ENCODE data around the gene UBL4A. TPM values are rescaled to one million over a fixed set of nuclear protein-coding genes. Genes with fewer than 3 reads are reported as not detected.
A peak's percentile ranks its signal among the peaks of the same experiment; 100 is the strongest.

Gene UBL4A
- total RNA-seq, 1 experiment from 2014 or later: 39.1 TPM

DNA sequence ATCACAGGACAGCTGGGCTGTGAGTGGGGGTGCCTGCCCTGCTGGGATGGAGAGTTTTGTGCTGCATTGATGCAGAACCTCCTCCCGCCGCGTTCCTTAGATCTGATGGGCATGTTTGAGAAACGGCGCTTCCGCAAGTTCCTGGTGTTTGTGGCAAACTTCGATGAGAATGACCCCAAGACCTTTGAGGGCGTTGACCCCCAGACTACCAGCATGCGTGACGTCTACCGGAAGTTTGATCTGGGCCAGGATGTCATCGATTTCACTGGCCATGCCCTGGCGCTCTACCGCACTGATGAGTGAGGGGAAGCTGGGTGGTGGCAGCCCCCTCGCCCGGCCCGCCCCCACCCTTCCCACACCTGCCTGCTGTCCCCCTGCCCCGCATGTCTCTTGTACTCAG lies 46.6 kb downstream of the UBL4A start:
- H3K4me3 ChIP-seq: no peak overlapping the region
- peaks cover 17% of the 10 kb centered on the region for H3K4me1 ChIP-seq (replicated peaks)
- H3K27ac ChIP-seq: no peak overlapping the region
- no peaks in the 10 kb centered on the region for H3K27me3 ChIP-seq (replicated peaks)
- H3K9me3 ChIP-seq (replicated peaks): no peaks in the 10 kb centered on the region
- H3K36me3 ChIP-seq: peaks cover 53% of the 10 kb centered on the region
- no peak for DNase-seq (ENCODE audit: low read depth in 1 of 2, low spot score in 2 of 2)

DNA sequence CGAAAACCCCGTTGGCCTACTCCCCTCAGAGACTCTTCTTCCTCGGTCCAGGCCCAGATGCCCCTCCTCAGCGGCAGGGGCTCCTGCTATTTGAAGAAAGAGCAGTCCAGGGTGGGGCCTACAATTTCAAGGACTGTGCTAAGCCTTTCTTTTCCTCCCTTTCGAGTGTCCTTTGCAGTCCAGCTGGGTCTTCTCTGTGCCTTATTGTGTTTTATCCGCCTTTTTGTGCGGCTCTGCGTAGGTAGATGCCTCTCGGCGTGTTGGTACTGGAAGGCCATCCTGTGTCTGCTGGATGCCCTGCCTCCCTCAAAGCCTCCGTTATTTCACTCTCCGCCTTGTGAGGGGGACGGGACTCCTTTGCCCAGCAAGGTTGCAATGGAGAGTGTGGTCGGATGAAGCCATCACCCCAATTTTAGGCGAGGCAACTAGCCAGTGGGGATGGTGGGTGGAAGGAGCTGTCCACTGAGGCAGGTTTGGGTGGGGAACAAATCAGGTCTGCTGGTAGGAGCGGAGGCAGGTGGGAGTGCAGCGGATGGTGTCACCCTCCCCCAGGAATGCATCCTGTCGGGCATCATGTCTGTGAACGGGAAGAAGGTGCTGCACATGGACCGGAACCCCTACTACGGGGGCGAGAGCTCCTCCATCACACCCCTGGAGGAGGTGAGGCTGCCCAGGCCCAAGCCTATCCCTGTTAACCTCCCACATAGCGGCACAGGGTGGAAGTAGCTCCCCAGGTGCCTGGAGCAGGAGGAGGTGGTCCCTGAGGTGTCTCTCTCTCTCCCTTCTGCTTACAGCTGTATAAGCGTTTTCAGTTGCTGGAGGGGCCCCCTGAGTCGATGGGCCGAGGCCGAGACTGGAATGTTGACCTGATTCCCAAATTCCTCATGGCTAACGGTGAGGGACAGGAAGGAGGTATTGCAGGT lies 48.2 kb downstream of the UBL4A start:
- H3K4me3 ChIP-seq: peak overlapping the region; percentile 88
- DNase-seq (ENCODE audit: low read depth in 1 of 2, low spot score in 2 of 2): no peak
- H3K27me3 ChIP-seq (replicated peaks): no peaks in the 10 kb centered on the region
- no peak overlapping the region for H3K27ac ChIP-seq
- peaks cover 10% of the 10 kb centered on the region for H3K4me1 ChIP-seq (replicated peaks)
- no peaks in the 10 kb centered on the region for H3K9me3 ChIP-seq (replicated peaks)
- H3K36me3 ChIP-seq: peaks cover 49% of the 10 kb centered on the region

DNA sequence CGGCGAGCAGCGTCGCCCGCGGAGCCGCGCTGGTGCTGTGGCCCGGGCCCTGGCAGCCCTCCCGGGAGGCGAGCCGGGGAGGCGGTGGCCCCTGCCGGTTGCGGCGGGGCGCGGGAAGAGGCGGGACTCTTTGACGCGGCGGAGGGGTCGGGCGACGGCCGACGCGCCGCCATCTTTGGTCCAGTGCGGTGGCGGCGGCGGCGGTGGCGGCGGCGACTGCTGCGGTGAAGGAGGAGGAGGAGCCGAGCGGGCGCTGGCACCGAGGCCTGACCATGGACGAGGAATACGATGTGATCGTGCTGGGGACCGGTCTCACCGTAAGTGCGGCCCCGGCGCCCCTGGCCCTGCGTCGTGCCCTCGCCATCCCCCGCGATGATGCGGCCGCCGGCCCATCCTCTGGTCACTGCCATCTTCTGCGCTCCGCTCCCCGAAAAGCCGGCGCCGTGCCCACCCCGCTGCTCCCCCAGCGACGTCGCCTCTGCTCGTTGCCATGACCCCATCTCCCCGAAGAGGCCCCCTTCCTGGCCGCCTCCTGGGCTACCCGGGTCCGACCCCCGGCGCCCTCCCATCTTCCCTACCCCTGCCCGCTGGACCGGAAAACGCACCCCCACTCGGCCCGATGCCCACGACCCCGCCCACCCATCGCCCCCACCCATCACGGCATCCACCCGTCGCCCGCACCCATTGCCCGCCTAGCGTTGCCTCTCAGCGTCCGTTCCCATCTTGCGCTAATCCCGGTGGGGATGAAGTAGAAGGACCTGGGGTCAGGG lies 49.2 kb downstream of the UBL4A start, which contains the start of gene GDI1:
Gene GDI1, plus strand, starts transcription at position 172 of the 770 bp plus-strand sequence. Its CDS starts 101 bp downstream, at position 273.
- H3K4me3 ChIP-seq: peak within 1 kb of the TSS; percentile 88
- H3K36me3 ChIP-seq: peaks cover 43% of the 10 kb centered on the region
- peaks cover 10% of the 10 kb centered on the region for H3K4me1 ChIP-seq (replicated peaks)
- no peaks in the 10 kb centered on the region for H3K27me3 ChIP-seq (replicated peaks)
- DNase-seq (ENCODE audit: low read depth in 1 of 2, low spot score in 2 of 2): peak; percentile 61 to 69
- H3K27ac ChIP-seq: peak within 1 kb of the TSS; percentile 91
- H3K9me3 ChIP-seq (replicated peaks): no peaks in the 10 kb centered on the region

DNA sequence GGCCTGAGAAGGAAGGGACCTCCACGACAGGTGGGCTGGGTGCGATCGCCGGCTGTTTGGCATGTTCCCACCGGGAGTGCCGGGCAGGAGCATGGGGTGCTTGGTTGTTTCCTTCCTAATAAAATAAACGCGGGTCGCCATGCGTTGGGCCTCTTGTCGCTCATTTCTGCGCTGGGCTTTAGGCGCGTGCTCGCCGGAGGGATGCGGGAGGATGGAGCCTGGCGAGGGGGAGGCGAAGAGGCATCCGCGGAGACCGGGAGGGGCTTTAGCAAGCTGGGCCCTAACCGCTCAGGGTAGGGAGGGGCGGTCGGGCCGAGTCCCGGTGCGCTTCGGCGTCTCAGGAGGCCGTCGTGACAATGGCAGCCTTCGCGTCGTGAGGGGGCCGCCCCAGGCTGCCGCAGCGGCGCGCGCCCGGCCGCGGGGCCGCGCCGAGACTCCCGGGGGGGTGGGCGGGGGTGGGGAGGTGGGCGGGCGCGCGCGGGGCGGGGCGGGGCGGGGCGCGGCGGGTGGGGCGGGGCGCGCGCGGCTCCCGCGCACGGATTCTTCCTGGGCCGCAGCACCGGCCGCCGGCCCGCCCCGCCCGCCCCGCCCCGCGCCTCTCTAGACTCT lies 49.9 kb downstream of the UBL4A start:
- Histone ChIP-seq H3K27me3 (replicated peaks) (no peaks in the 10 kb centered on the region), H3K4me1 (replicated peaks) (peaks cover 10% of the 10 kb centered on the region), H3K27ac (peak overlapping the region; percentile 91), H3K4me3 (peak overlapping the region; percentile 88), H3K9me3 (replicated peaks) (no peaks in the 10 kb centered on the region), H3K36me3 (peaks cover 36% of the 10 kb centered on the region)
- no peak for DNase-seq (ENCODE audit: low read depth in 1 of 2, low spot score in 2 of 2)

DNA sequence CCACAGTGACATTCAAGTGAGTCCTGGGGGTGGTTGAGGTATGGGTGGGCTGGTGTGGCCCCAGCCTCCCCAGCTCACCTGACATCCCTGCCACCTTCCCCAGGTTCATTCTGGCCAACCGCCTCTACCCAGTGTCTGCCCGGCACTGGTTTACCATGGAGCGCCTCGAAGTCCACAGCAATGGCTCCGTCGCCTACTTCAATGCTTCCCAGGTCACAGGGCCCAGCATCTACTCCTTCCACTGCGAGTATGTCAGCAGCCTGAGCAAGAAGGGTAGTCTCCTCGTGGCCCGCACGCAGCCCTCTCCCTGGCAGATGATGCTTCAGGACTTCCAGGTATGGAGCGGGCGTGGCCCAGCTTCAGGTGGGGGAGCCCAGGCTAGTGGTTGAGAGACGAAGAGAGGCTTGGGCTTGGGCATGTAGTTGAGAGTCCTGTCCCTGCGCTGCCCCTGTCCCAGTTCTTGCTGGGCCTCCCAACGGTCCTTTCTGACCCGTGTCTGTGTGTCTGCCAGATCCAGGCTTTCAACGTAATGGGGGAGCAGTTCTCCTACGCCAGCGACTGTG lies 51.2 kb downstream of the UBL4A start:
- no peak for DNase-seq (ENCODE audit: low read depth in 1 of 2, low spot score in 2 of 2)
- Histone ChIP-seq H3K4me3 (no peak overlapping the region), H3K27ac (no peak overlapping the region), H3K27me3 (replicated peaks) (no peaks in the 10 kb centered on the region), H3K4me1 (replicated peaks) (peaks cover 10% of the 10 kb centered on the region), H3K9me3 (replicated peaks) (no peaks in the 10 kb centered on the region), H3K36me3 (peaks cover 28% of the 10 kb centered on the region)

- Histone ChIP-seq H3K36me3 (peaks cover 24% of the 10 kb centered on the region), H3K9me3 (replicated peaks) (no peaks in the 10 kb centered on the region), H3K4me3 (no peak overlapping the region), H3K4me1 (replicated peaks) (peaks cover 10% of the 10 kb centered on the region), H3K27ac (no peak overlapping the region), H3K27me3 (replicated peaks) (no peaks in the 10 kb centered on the region)
- no peak for DNase-seq (ENCODE audit: low read depth in 1 of 2, low spot score in 2 of 2)
Measured at GRCh38 chrX:154434394-154435168, 51.8 kb downstream of the UBL4A start.

Other genes with a start within 250 kb of the UBL4A start
- not detected in 2 replicates for gene OPN1MW3, start 229.0 kb downstream of the UBL4A start, total RNA-seq (2014; rRNA removed; shearing (Covaris generic))
- not detected in 2 replicates for gene TEX28, start 191.5 kb downstream of the UBL4A start, total RNA-seq (2014; rRNA removed; shearing (Covaris generic))
- not detected in 2 replicates for gene TKTL1, start 190.8 kb downstream of the UBL4A start, total RNA-seq (2014; rRNA removed; shearing (Covaris generic))
- 918 and 1,686 TPM in 2 replicates for gene FLNA, start 112.0 kb downstream of the UBL4A start, total RNA-seq (2014; rRNA removed; shearing (Covaris generic))
- 17.7 and 42.3 TPM in 2 replicates for gene EMD, start 107.3 kb downstream of the UBL4A start, total RNA-seq (2014; rRNA removed; shearing (Covaris generic))
- gene RPL10, start 88.2 kb downstream of the UBL4A start, total RNA-seq (2014; rRNA removed; shearing (Covaris generic)): 1,843 and 4,201 TPM in 2 replicates
- gene DNASE1L1, start 77.4 kb downstream of the UBL4A start, total RNA-seq (2014; rRNA removed; shearing (Covaris generic)): 30.9 and 41.8 TPM in 2 replicates
- 11.3 and 17.7 TPM in 2 replicates for gene TAFAZZIN, start 75.1 kb downstream of the UBL4A start, total RNA-seq (2014; rRNA removed; shearing (Covaris generic))
- 62.4 and 67.8 TPM in 2 replicates for gene ATP6AP1, start 57.9 kb downstream of the UBL4A start, total RNA-seq (2014; rRNA removed; shearing (Covaris generic))
- 178 and 208 TPM in 2 replicates for gene GDI1, start 49.5 kb downstream of the UBL4A start, total RNA-seq (2014; rRNA removed; shearing (Covaris generic))
- gene FAM50A, start 42.5 kb downstream of the UBL4A start, total RNA-seq (2014; rRNA removed; shearing (Covaris generic)): 54.3 and 70.5 TPM in 2 replicates
- 0.32 and 0.47 TPM in 2 replicates for gene PLXNA3, start 28.3 kb downstream of the UBL4A start, total RNA-seq (2014; rRNA removed; shearing (Covaris generic))
- 42.5 and 47.7 TPM in 2 replicates for gene LAGE3, start 7.3 kb downstream of the UBL4A start, total RNA-seq (2014; rRNA removed; shearing (Covaris generic))
- gene SLC10A3, start 4.0 kb upstream of the UBL4A start, total RNA-seq (2014; rRNA removed; shearing (Covaris generic)): 10.1 and 19.9 TPM in 2 replicates
- gene FAM3A, start 29.6 kb upstream of the UBL4A start, total RNA-seq (2014; rRNA removed; shearing (Covaris generic)): 19.6 and 28.8 TPM in 2 replicates
- 32.6 and 52.7 TPM in 2 replicates for gene G6PD, start 60.2 kb upstream of the UBL4A start, total RNA-seq (2014; rRNA removed; shearing (Covaris generic))
- gene IKBKG, start 61.0 kb upstream of the UBL4A start, total RNA-seq (2014; rRNA removed; shearing (Covaris generic)): 20.6 and 24.2 TPM in 2 replicates
- gene CTAG1A, start 98.5 kb upstream of the UBL4A start, total RNA-seq (2014; rRNA removed; shearing (Covaris generic)): not detected in 2 replicates
- gene CTAG1B, start 132.7 kb upstream of the UBL4A start, total RNA-seq (2014; rRNA removed; shearing (Covaris generic)): not detected in 2 replicates
- gene CTAG2, start 167.0 kb upstream of the UBL4A start, total RNA-seq (2014; rRNA removed; shearing (Covaris generic)): not detected in 2 replicates

All from SJSA1 (cell line).